ENCODE results near the gene TMEM53. TPM values are rescaled to one million over a fixed set of nuclear protein-coding genes. Genes with fewer than 3 reads are reported as not detected.

Gene TMEM53
- total and polyA plus RNA-seq, 9 donors = 4.1 to 17.9 (median 11.4) TPM

- Histone ChIP-seq H3K27me3 (no peaks in the 10 kb centered on the region), H3K27ac (no peak overlapping the region), H3K9me3 (no peaks in the 10 kb centered on the region), H3K4me1 (ENCODE audit: insufficient read depth) (peaks cover 6% of the 10 kb centered on the region), H3K4me3 (no peak overlapping the region), H3K36me3 (no peaks in the 10 kb centered on the region)
- no peak for DNase-seq
- WGBS, 3 donors = 93 to 100% (median 100%) methylated on average over 1 of the region's 1 CpG
- intact Hi-C loops (cut with DNase I) = no loop called here
- no peak for TF ChIP-seq POLR2A (IDR thresholded peaks at IDR 0.05)
- TF ChIP-seq CTCF (IDR thresholded peaks at IDR 0.05) = no peak
- no peak for TF ChIP-seq EP300 (IDR thresholded peaks at IDR 0.05)
Observed at GRCh38 chr1:44684525-44684924, 10.2 kb upstream of the TMEM53 start.

GRCh38 chr1:44682883-44683265 lies 8.6 kb upstream of the TMEM53 start:
- intact Hi-C loops (cut with DNase I) = no loop called here
- no peaks in the 10 kb centered on the region for H3K36me3 ChIP-seq
- 92 to 96% (median 95%) methylated on average over 3 of the region's 3 CpGs for WGBS, 3 donors
- H3K27ac ChIP-seq = no peak overlapping the region
- H3K9me3 ChIP-seq = no peaks in the 10 kb centered on the region
- H3K27me3 ChIP-seq = no peaks in the 10 kb centered on the region
- no peak for DNase-seq
- peaks cover 2% of the 10 kb centered on the region for H3K4me1 ChIP-seq (ENCODE audit: insufficient read depth)
- no peak overlapping the region for H3K4me3 ChIP-seq
- no peak for TF ChIP-seq CTCF (IDR thresholded peaks at IDR 0.05)
- TF ChIP-seq EP300 (IDR thresholded peaks at IDR 0.05) = no peak
- TF ChIP-seq POLR2A (IDR thresholded peaks at IDR 0.05) = no peak

- Histone ChIP-seq H3K4me1 (ENCODE audit: insufficient read depth) (peaks cover 2% of the 10 kb centered on the region), H3K27me3 (no peaks in the 10 kb centered on the region), H3K36me3 (no peaks in the 10 kb centered on the region), H3K27ac (no peak overlapping the region), H3K9me3 (no peaks in the 10 kb centered on the region), H3K4me3 (no peak overlapping the region)
- 84 to 88% (median 87%) methylated on average over 14 of the region's 14 CpGs for WGBS, 3 donors
- TF ChIP-seq POLR2A (IDR thresholded peaks at IDR 0.05) = no peak
- no peak for TF ChIP-seq EP300 (IDR thresholded peaks at IDR 0.05)
- no peak for TF ChIP-seq CTCF (IDR thresholded peaks at IDR 0.05)
- intact Hi-C loops (cut with DNase I) = no loop called here
- no peak for DNase-seq
Observed at GRCh38 chr1:44681905-44682882, 7.9 kb upstream of the TMEM53 start.

GRCh38 chr1:44679468-44679867 lies 5.2 kb upstream of the TMEM53 start:
- H3K4me3 ChIP-seq = no peak overlapping the region
- no peak overlapping the region for H3K27ac ChIP-seq
- no peaks in the 10 kb centered on the region for H3K36me3 ChIP-seq
- peak in 1 of 5 donors; percentile 2 for DNase-seq
- TF ChIP-seq CTCF (IDR thresholded peaks at IDR 0.05) = no peak
- TF ChIP-seq EP300 (IDR thresholded peaks at IDR 0.05) = no peak
- no peak for TF ChIP-seq POLR2A (IDR thresholded peaks at IDR 0.05)
- no peaks in the 10 kb centered on the region for H3K27me3 ChIP-seq
- WGBS, 3 donors = 91 to 93% (median 91%) methylated on average over 5 of the region's 5 CpGs
- peaks cover 7% of the 10 kb centered on the region for H3K4me1 ChIP-seq (ENCODE audit: insufficient read depth)
- H3K9me3 ChIP-seq = no peaks in the 10 kb centered on the region
- intact Hi-C loops (cut with DNase I) = no loop called here

All from ovary (tissue), 9 donors.